HG03159 (cell line): Measurements from ENCODE around the gene GPR61.

Source experiments
- ATAC-seq: cut with Tn5 transposase; IDR thresholded peaks from one replicate; pipeline ENCODE4 v1.9.1; 2021; ENCODE audit warnings: mild to moderate bottlenecking, moderate library complexity; ENCODE audit not compliant: unreplicated experiment

Gene GPR61

DNA sequence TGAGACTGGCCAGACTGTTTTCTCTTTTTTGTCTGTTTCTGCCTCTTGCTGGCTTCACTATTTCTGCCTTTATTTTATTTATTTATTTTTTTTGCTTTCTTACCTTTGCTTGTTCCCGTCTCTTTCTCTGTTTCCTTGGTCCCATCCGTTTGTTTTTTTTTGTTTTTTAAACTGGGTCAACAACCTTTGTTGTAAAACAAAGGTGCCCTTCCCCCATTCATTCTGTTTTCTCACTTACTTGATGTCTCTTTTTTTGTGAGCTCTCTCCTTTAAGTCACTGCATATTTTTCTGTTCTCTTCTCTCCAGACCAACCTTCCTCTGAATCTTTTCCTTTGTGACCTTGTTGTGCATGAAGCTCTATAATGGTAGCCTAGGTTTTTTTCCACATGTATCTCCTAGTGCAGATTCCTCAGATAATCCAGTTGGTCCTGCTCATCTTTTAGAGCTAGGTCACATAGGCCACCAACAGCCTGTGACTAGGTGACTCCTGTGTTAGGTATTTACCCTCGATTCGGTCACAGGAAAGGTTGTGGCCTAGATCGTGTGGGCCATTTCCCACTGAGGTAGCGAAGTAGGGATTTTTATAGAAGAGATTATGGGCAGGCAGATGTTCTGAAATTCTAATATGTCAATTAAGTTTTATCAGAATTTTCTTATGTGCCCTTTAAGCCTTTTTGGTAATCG, 24.7 kb downstream of the GPR61 start:
- ATAC-seq, result no peak

DNA sequence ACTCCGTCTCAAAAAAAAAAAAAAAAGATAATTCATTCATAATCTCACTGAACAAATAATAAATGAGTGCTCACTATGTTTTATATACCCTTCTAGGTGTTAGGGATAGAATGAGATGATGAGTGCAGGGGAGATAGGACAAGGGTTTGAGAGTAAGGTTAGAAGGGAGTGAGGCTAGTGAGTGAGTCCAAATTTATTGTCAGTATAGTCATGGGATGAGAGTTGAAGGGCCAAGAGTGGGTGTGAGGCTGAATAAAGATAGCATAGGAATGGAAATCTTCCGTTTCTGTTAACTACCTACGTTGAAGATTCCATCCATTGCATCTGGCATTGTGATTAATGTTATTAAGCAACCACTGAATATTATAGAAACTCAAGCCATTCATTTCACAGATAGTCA, 25.6 kb downstream of the GPR61 start:
- no peak for ATAC-seq

DNA sequence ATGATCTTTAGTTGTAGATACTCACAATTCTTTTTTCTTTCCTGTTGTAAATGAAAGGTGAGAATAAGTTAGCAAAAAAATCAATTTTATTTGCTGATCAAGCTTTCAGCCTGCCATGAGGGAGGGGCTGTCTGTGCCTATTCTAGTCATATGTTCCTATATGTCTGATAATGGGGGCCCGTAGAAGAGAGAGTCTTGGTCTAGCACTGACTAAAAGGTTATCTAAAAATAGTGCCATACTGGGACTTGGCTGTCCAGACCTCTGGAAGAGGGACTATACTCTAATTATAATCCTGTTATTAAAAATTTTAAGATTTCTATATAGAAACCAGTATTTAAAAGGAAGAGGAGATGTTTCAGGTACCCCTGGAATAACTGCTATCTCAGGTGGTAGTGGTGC, 27.3 kb downstream of the GPR61 start:
- ATAC-seq, result no peak

- no peak for ATAC-seq
Measured at GRCh38 chr1:109567877-109568672, 28.4 kb downstream of the GPR61 start.

DNA sequence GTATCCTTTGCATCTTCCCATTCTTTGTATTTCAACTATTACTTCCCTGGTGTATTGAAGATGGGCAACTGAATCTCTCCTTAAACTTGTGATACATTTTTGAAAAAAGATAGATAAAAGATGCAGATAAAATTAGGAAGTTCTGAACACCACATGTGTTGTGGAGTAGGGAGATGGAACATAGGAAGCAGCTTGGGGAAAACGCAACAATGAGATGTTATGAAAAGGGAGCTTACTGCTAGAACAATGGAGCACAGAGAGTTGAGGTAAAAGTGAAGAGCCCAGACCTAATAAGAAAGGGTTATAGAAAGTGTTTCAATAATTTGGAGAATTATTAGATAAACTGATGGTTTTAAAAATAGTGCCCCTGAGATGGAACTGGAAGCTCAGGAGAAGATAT, 29.7 kb downstream of the GPR61 start:
- no peak for ATAC-seq

DNA sequence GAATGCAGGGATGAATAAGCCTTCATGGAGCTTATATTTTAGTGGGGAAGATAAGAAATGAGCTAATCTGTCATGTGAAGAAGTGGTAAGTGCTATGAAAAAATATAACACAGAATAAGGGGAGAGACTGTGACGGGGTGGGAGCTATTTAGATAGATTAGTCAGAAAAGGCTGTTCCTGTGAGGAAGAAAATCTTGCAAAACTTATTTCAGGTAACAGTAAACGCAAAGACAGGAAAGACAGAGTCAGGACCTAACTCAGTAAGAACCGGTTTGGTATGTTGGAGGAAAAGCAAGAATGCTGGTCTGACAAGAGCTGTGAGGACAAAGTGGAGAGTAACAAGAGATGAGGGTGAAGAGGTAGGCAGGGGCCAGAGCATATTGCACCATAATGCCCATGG, 30.7 kb downstream of the GPR61 start:
- no peak for ATAC-seq

GRCh38 chr1:109573785-109574184, 34.1 kb downstream of the GPR61 start:
- ATAC-seq, result no peak

DNA sequence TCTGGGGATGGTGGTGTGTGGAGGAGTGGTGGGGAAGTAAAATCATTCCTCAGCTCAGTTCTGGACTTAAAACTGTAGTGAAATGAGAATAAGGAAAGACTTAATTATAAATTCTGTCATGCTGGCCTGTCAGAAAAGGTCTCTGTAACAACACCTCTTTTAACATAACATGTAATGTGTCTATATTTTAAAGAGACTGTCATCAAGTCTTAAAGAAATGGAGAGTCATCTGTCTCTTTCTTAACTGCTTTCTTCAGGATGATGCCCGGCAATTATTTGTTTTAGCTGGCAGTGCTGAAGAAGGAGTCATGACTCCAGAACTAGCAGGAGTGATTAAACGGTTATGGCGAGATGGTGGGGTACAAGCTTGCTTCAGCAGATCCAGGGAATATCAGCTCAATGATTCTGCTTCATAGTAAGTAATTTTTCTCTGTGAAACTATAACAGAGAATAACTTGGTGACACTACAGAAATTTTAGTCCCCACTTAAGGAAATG, 39.3 kb downstream of the GPR61 start:
- no peak for ATAC-seq

- no peak for ATAC-seq
Measured at GRCh38 chr1:109579491-109579890, 39.8 kb downstream of the GPR61 start.

GRCh38 chr1:109582021-109582420, 42.3 kb downstream of the GPR61 start:
- ATAC-seq, result no peak

- ATAC-seq, result no peak
Measured at GRCh38 chr1:109584766-109585165, 45.1 kb downstream of the GPR61 start.

DNA sequence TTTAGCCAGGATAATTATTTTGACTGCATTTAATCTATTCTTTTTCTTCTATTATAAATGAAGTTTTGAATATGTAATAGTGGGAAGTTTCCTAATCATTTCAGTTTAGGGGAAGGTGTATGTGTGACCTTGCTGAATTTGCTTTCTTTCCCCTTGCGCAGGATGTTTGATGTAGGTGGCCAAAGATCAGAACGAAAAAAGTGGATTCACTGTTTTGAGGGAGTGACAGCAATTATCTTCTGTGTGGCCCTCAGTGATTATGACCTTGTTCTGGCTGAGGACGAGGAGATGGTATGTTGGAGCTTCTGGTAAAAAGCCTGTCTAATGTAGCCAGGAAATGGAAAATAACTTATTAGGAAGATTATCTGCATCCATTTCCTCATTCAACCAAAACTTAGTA, 46.4 kb downstream of the GPR61 start:
- no peak for ATAC-seq

- no peak for ATAC-seq
Measured at GRCh38 chr1:109589177-109589576, 49.5 kb downstream of the GPR61 start.

- no peak for ATAC-seq
Measured at GRCh38 chr1:109589679-109590078, 50.0 kb downstream of the GPR61 start.

GRCh38 chr1:109592916-109593315, 53.2 kb downstream of the GPR61 start:
- no peak for ATAC-seq

- ATAC-seq, result no peak
Measured at GRCh38 chr1:109595531-109595930, 55.9 kb downstream of the GPR61 start.
